ENCODE results near the gene ME3. TPM values are rescaled to one million over a fixed set of nuclear protein-coding genes. Genes with fewer than 3 reads are reported as not detected.

The ME3 gene
- total RNA-seq, 1 experiment from 2014 or later = 14.2 TPM

GRCh38 chr11:86468169-86468568 lies 204.2 kb downstream of the ME3 start:
- no peaks in the 10 kb centered on the region for H3K27me3 Mint-ChIP-seq (ENCODE audit: unreplicated experiment)
- H3K27ac Mint-ChIP-seq (ENCODE audit: unreplicated experiment) = no peak overlapping the region
- no peaks in the 10 kb centered on the region for H3K9me3 Mint-ChIP-seq (ENCODE audit: low read depth, unreplicated experiment)
- DNase-seq = no peak
- intact Hi-C loops (cut with micrococcal nuclease; ENCODE audit: unreplicated experiment) = no loop called here
- no peaks in the 10 kb centered on the region for H3K36me3 Mint-ChIP-seq (ENCODE audit: insufficient read depth, unreplicated experiment)
- TF ChIP-seq CTCF (IDR thresholded peaks at IDR 0.05; ENCODE audit: unreplicated experiment) = no peak
- no peak overlapping the region for H3K4me3 Mint-ChIP-seq (ENCODE audit: low read depth, unreplicated experiment)
- no peaks in the 10 kb centered on the region for H3K4me1 Mint-ChIP-seq (ENCODE audit: low read depth, unreplicated experiment)
- no TSS peak for BruUV-seq (replicated peaks)
- CTCF ChIA-PET = interaction anchor here (1.5 kb wide), 1 partner anchor 8 kb away, joined by 4 read pairs; no protein-coding TSS in a partner anchor

GRCh38 chr11:86464509-86465221 lies 207.8 kb downstream of the ME3 start:
- CTCF ChIA-PET = interaction anchor here (0.6 kb wide), 1 partner anchor 1253 kb away, joined by 3 read pairs; no protein-coding TSS in a partner anchor

GRCh38 chr11:86463955-86464354 lies 208.5 kb downstream of the ME3 start:
- Mint-ChIP-seq H3K27ac (ENCODE audit: unreplicated experiment) (no peak overlapping the region), H3K4me3 (ENCODE audit: low read depth, unreplicated experiment) (no peak overlapping the region), H3K9me3 (ENCODE audit: low read depth, unreplicated experiment) (no peaks in the 10 kb centered on the region), H3K4me1 (ENCODE audit: low read depth, unreplicated experiment) (peaks cover 26% of the 10 kb centered on the region), H3K27me3 (ENCODE audit: unreplicated experiment) (no peaks in the 10 kb centered on the region), H3K36me3 (ENCODE audit: insufficient read depth, unreplicated experiment) (no peaks in the 10 kb centered on the region)
- BruUV-seq (replicated peaks) = no TSS peak
- intact Hi-C loops (cut with micrococcal nuclease; ENCODE audit: unreplicated experiment) = no loop called here
- CTCF ChIA-PET = no interaction called here
- no peak for TF ChIP-seq CTCF (IDR thresholded peaks at IDR 0.05; ENCODE audit: unreplicated experiment)
- DNase-seq = no peak

More at GRCh38 chr11:86464509-86465221, 207.8 kb downstream of the ME3 start:
- no peaks in the 10 kb centered on the region for H3K9me3 Mint-ChIP-seq (ENCODE audit: low read depth, unreplicated experiment)
- H3K4me3 Mint-ChIP-seq (ENCODE audit: low read depth, unreplicated experiment) = no peak overlapping the region
- TF ChIP-seq CTCF (IDR thresholded peaks at IDR 0.05; ENCODE audit: unreplicated experiment) = no peak
- H3K4me1 Mint-ChIP-seq (ENCODE audit: low read depth, unreplicated experiment) = peaks cover 19% of the 10 kb centered on the region
- H3K27ac Mint-ChIP-seq (ENCODE audit: unreplicated experiment) = no peak overlapping the region
- DNase-seq = no peak
- no peaks in the 10 kb centered on the region for H3K27me3 Mint-ChIP-seq (ENCODE audit: unreplicated experiment)
- H3K36me3 Mint-ChIP-seq (ENCODE audit: insufficient read depth, unreplicated experiment) = no peaks in the 10 kb centered on the region
- BruUV-seq (replicated peaks) = no TSS peak
- intact Hi-C loops (cut with micrococcal nuclease; ENCODE audit: unreplicated experiment) = no loop called here

- H3K27me3 Mint-ChIP-seq (ENCODE audit: unreplicated experiment) = no peaks in the 10 kb centered on the region
- BruUV-seq (replicated peaks) = no TSS peak
- intact Hi-C loops (cut with micrococcal nuclease; ENCODE audit: unreplicated experiment) = no loop called here
- H3K4me3 Mint-ChIP-seq (ENCODE audit: low read depth, unreplicated experiment) = no peak overlapping the region
- CTCF ChIA-PET = no interaction called here
- H3K9me3 Mint-ChIP-seq (ENCODE audit: low read depth, unreplicated experiment) = no peaks in the 10 kb centered on the region
- no peak overlapping the region for H3K27ac Mint-ChIP-seq (ENCODE audit: unreplicated experiment)
- DNase-seq = no peak
- peaks cover 31% of the 10 kb centered on the region for H3K4me1 Mint-ChIP-seq (ENCODE audit: low read depth, unreplicated experiment)
- peaks cover 5% of the 10 kb centered on the region for H3K36me3 Mint-ChIP-seq (ENCODE audit: insufficient read depth, unreplicated experiment)
- TF ChIP-seq CTCF (IDR thresholded peaks at IDR 0.05; ENCODE audit: unreplicated experiment) = no peak
Observed at GRCh38 chr11:86463120-86463519, 209.3 kb downstream of the ME3 start.
